GM12891 (cell line): ENCODE data around the gene KY.

Source experiments
- POLR2A ChIP-seq: IDR thresholded peaks from 2 replicates; pipeline ENCODE4 v1.6.1; 2011; ENCODE audit warnings: low read depth, low read length, control low read depth
- POLR2AphosphoS5 ChIP-seq: IDR thresholded peaks from 2 replicates; pipeline ENCODE4 v1.6.1; 2011; ENCODE audit warnings: low read depth, low read length, control low read depth
- POU2F2 ChIP-seq: IDR thresholded peaks from 2 replicates; pipeline ENCODE4 v1.6.1; 2011; ENCODE audit warnings: low read depth, mild to moderate bottlenecking, control low read depth, low read length, moderate library complexity
- SPI1 ChIP-seq: IDR thresholded peaks from 2 replicates; pipeline ENCODE4 v1.6.1; 2011; ENCODE audit warnings: low read depth, low read length, control low read depth
- TAF1 ChIP-seq: IDR thresholded peaks from 2 replicates; pipeline ENCODE4 v1.6.1; 2011; ENCODE audit warnings: low read depth, low read length, control low read depth

DNA sequence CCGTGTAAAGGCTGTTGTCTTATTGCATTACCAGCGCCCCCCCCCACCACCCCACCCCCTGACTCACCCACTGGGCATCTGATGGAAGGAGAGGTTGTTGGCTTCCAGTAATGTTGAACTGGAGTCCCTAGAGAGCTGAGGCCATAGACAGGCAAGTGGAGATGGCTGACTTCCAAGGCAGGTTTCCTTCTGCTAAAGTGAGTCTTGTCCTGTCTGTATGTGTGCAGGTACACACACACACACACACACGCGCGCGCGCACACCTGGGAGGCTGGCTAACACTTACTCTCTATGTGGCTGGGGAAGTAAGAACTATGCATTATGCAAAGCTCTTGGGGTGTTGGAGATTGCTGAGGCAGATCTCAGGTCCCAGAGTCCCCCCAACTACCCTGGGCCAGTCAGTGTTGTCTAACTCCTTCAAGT is 1.6 kb upstream of the KY start:
- TF ChIP-seq POLR2AphosphoS5 = no peak
- TF ChIP-seq POLR2A = no peak
- no peak for TF ChIP-seq POU2F2
- no peak for TF ChIP-seq TAF1
- no peak for TF ChIP-seq SPI1
